A549 (cell line): Measurements from ENCODE around the gene LRP3. TPM values are rescaled to one million over a fixed set of nuclear protein-coding genes. Genes with fewer than 3 reads are reported as not detected.

ENCODE experiments used
- ATAC-seq, 2 experiments: fragments of 200-7000 bp in 1 of 2; fragments of >200 bp in 1 of 2; cut with Nextera tagmentation in 1 of 2; cut with Tn5 transposase in 1 of 2; 3 replicates each; pipeline versions ENCODE4 v1.8.0 to v1.9.1; 2018 to 2020; ENCODE audit warnings: mild to moderate bottlenecking in 1 of 2, moderate library complexity in 1 of 2
- CTCF ChIA-PET: fragments of 300-600 bp; sonication (Branson Sonifier 250); formaldehyde crosslinking; extraction: SDS; loops from one replicate; lab custom pipeline; 2021; ENCODE audit warnings: antibody characterized with exemption, inconsistent platforms; lab: Yijun Ruan, JAX
- POLR2A ChIA-PET: fragments of 350-600 bp; formaldehyde crosslinking; extraction: SDS; loops from one replicate; lab custom pipeline; 2021; ENCODE audit warnings: antibody characterized with exemption, inconsistent platforms; lab: Yijun Ruan, JAX
- DNase-seq, 2 experiments: peaks; one replicate each; pipeline versions ENCODE4 v3.0.0 to v3.0.0-alpha.2; 2011 to 2016; ENCODE audit warnings: low read depth in 1 of 2, low spot score in 1 of 2
- FAIRE-seq: peaks from 2 replicates; lab custom pipeline; 2011; peaks lifted over from hg19 to GRCh38; lab: Jason Lieb, UNC
- H3K27ac ChIP-seq, 2 experiments: fragments of >200 bp; sonication (Bioruptor Twin); formaldehyde crosslinking; 3 replicates each; pipeline ENCODE4 v1.5.1; 2016 to 2017
- H3K4me1 ChIP-seq: fragments of >200 bp; sonication (Bioruptor Twin); formaldehyde crosslinking; 3 replicates; pipeline ENCODE4 v1.6.1; 2016
- H3K4me2 ChIP-seq: fragments of >200 bp; sonication (Bioruptor Twin); formaldehyde crosslinking; 3 replicates; pipeline ENCODE4 v1.6.1; 2016
- H3K4me3 ChIP-seq: fragments of >200 bp; sonication (Bioruptor Twin); formaldehyde crosslinking; 3 replicates; pipeline ENCODE4 v1.5.1; 2016
- H3K9me3 ChIP-seq: fragments of >200 bp; sonication (Bioruptor Twin); formaldehyde crosslinking; 3 replicates; pipeline ENCODE4 v1.6.1; 2016
- BHLHE40 ChIP-seq: IDR thresholded peaks from 2 replicates; pipeline ENCODE4 v1.6.1; 2012; ENCODE audit warnings: low read depth, low read length, inconsistent platforms
- FOSL2 ChIP-seq, 2 experiments: fragments of 450-650 bp in 1 of 2; fragments of >200 bp in 1 of 2; sonication (Bioruptor Twin) in 1 of 2; formaldehyde crosslinking; IDR thresholded peaks; 2 replicates each; pipeline versions ENCODE4 v1.5.0 to v1.6.1; 2016 to 2020; ENCODE audit warnings: mild to moderate bottlenecking in 1 of 2, moderate library complexity in 1 of 2
- GATA3 ChIP-seq: IDR thresholded peaks from 2 replicates; pipeline ENCODE4 v1.6.1; 2012; ENCODE audit warnings: borderline replicate concordance
- JUNB ChIP-seq: fragments of >200 bp; sonication (Bioruptor Twin); formaldehyde crosslinking; IDR thresholded peaks from 2 replicates; pipeline ENCODE4 v1.6.1; 2016
- MAFK ChIP-seq: fragments of 450-650 bp; IDR thresholded peaks from 2 replicates; pipeline ENCODE4 v1.6.1; 2014; ENCODE audit not compliant: partially characterized antibody
- MYC ChIP-seq: IDR thresholded peaks from 2 replicates; pipeline ENCODE4 v1.6.1; 2012; ENCODE audit warnings: mild to moderate bottlenecking, inconsistent platforms, low read length, improper control_type of control experiment, borderline replicate concordance
- NPAS2 ChIP-seq: fragments of 250-450 bp; sonication (Bioruptor Pico); IDR thresholded peaks from 2 replicates; pipeline ENCODE4 v1.8.0; 2022; ENCODE audit warnings: mild to moderate bottlenecking, moderate library complexity, borderline replicate concordance
- PHF8 ChIP-seq: fragments of 200-600 bp; sonication (generic); IDR thresholded peaks from 2 replicates; pipeline ENCODE4 v1.6.1; 2016; ENCODE audit warnings: low read depth, mild to moderate bottlenecking, antibody characterized with exemption, moderate library complexity, borderline replicate concordance
- POLR2A ChIP-seq: IDR thresholded peaks from 2 replicates; pipeline ENCODE4 v1.6.1; 2012; ENCODE audit warnings: mild to moderate bottlenecking, low read length
- RFX5 ChIP-seq: fragments of 450-650 bp; IDR thresholded peaks from 2 replicates; pipeline ENCODE4 v1.7.1; 2014; ENCODE audit warnings: antibody characterized with exemption, mild to moderate bottlenecking, moderate library complexity
- SREBF2 ChIP-seq: fragments of 450-650 bp; IDR thresholded peaks from 2 replicates; pipeline ENCODE4 v1.6.1; 2014; ENCODE audit warnings: mild to moderate bottlenecking, moderate library complexity
- TFCP2L1 ChIP-seq: fragments of 250-450 bp; sonication (Bioruptor Pico); IDR thresholded peaks from 2 replicates; pipeline ENCODE4 v1.5.0; 2021; ENCODE audit warnings: mild to moderate bottlenecking
- USF2 ChIP-seq: fragments of 450-650 bp; IDR thresholded peaks from 2 replicates; pipeline ENCODE4 v1.6.1; 2014; ENCODE audit warnings: antibody characterized with exemption
- ZC3H11A ChIP-seq: fragments of 450-650 bp; IDR thresholded peaks from 2 replicates; pipeline ENCODE4 v1.6.1; 2014; ENCODE audit warnings: antibody characterized with exemption, mild to moderate bottlenecking
- ZFP36 ChIP-seq: fragments of 450-650 bp; IDR thresholded peaks from 2 replicates; pipeline ENCODE4 v1.6.1; 2014; ENCODE audit warnings: borderline replicate concordance; ENCODE audit not compliant: partially characterized antibody
- ZSCAN20 ChIP-seq: fragments of 250-450 bp; sonication (Bioruptor Pico); IDR thresholded peaks from 2 replicates; pipeline ENCODE4 v1.8.0; 2022; ENCODE audit warnings: mild to moderate bottlenecking, moderate library complexity
- WGBS: methylation state at CpG from one replicate; pipeline ENCODE4 v1.1.6; 2017; ENCODE audit errors: missing lambda C conversion rate; 5-methylcytosine and 5-hydroxymethylcytosine counted together
- polyA plus RNA-seq, 4 experiments: library from polyadenylated mRNA; depleted of rRNA in 3 of 4; stranded (reverse); fragments of >200 nt; fragmentation: RNase III in 1 of 4; extraction: RNeasy Plus Mini Kit Qiagen cat#74134 plus additional on column Dnase treatment in 1 of 4; gene quantifications; 2 replicates in 3 of 4; 3 replicates in 1 of 4; pipeline ENCODE4 v1.2.3, GENCODE V29; 2011 to 2017
- TF ChIP-seq, protein P1 (sequence below): IDR thresholded peaks from 2 replicates; pipeline ENCODE4 v1.6.1; 2012

LRP3 gene
- polyA plus RNA-seq, 2 of the 4 experiments (the other 2 are of a cell fraction), result 10.9 to 25.1 TPM

DNA sequence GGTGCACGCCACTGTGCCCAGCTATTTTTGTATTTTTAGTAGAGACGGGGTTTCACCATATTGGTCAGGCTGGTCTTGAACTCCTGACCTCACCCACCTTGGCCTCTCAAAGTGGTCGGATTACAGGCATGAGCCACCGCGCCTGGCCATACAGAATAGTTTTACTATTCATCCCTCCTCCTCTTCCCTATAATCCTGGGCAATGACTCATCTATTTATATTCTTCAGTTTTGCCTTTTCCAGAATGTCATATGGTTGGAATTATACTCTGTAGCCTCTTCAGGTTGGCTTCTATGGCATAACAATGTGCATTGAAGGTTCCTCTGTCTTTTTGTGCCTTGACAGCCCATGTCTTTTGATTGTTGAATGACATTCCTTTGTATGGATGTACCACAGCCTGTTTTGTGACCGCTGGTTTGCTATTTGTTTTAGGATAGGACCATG lies 22.2 kb upstream of the LRP3 start:
- DNase-seq, result peak in 1 of 2 experiments; percentile 42
- CTCF ChIA-PET, result interaction anchor here (1.1 to 16.8 kb wide), 6 partner anchors 16 to 53 kb away, joined by 3 to 279 read pairs (median 10); partner anchors contain the start of gene LRP3
- peak; percentile 74 for FAIRE-seq
- H3K4me3 ChIP-seq, result no peak overlapping the region
- H3K9me3 ChIP-seq, result peaks cover 26% of the 10 kb centered on the region
- POLR2A ChIA-PET, result no interaction called here
- ATAC-seq, result no peak
- whole genome bisulfite sequencing, result 65% methylated on average over 6 of the region's 6 CpGs
- H3K4me2 ChIP-seq, result peak overlapping the region; percentile 29; the same call in 2 of the 3 replicates
- peaks cover 21% of the 10 kb centered on the region for H3K4me1 ChIP-seq
- H3K27ac ChIP-seq, result no peak overlapping the region
- no peak; the same call in 1 of the 2 replicates for TF ChIP-seq FOSL2 (IDR thresholded peaks at IDR 0.05)
- peak; percentile 69 for TF ChIP-seq FOSL2 (CRISPR knock-in tag; IDR thresholded peaks at IDR 0.05)
- TF ChIP-seq NPAS2 (CRISPR knock-in tag), result no peak
- TF ChIP-seq MAFK, result peak; percentile 62

GRCh38 chr19:33174186-33174585 lies 19.9 kb upstream of the LRP3 start:
- peaks cover 27% of the 10 kb centered on the region for H3K4me1 ChIP-seq
- no peak overlapping the region for H3K4me2 ChIP-seq
- ChIA-PET POLR2A (interaction anchor here (0.6 to 0.7 kb wide), 2 partner anchors 11 to 593 kb away, joined by 3 read pairs; partner anchors contain the start of gene PDCD5), CTCF (interaction anchor here (2.1 to 16.8 kb wide), 5 partner anchors 13 to 49 kb away, joined by 7 to 279 read pairs (median 113); partner anchors contain the start of gene LRP3)
- peak; percentile 3; the same call in 1 of the 2 replicates for TF ChIP-seq POLR2A
- TF ChIP-seq PHF8, result no peak
- ATAC-seq (no peak), FAIRE-seq (no peak), DNase-seq (no peak)
- H3K27ac ChIP-seq, result no peak overlapping the region
- peaks cover 4% of the 10 kb centered on the region; the same call in 1 of the 3 replicates for H3K9me3 ChIP-seq
- WGBS, result 90% methylated on average over 5 of the region's 5 CpGs
- H3K4me3 ChIP-seq, result no peak overlapping the region

GRCh38 chr19:33175156-33175782 lies 18.9 kb upstream of the LRP3 start:
- Histone ChIP-seq H3K4me2 (peak overlapping the region; percentile 90), H3K4me3 (no peak overlapping the region; the same call in 2 of the 3 replicates), H3K4me1 (peaks cover 27% of the 10 kb centered on the region), H3K9me3 (no peaks in the 10 kb centered on the region), H3K27ac (peak overlapping the region in 1 of 2 experiments; percentile 91; a peak in 2 of 6 replicates)
- ChIA-PET POLR2A (interaction anchor here (1.7 to 3.1 kb wide), 8 partner anchors 9 to 199 kb away, joined by 3 to 28 read pairs (median 19); partner anchors contain the start of gene CEBPG), CTCF (interaction anchor here (1.2 to 16.8 kb wide), 9 partner anchors 14 to 127 kb away, joined by 3 to 279 read pairs (median 12); partner anchors contain the start of genes CEBPA and LRP3)
- WGBS, result 94% methylated on average over 10 of the region's 10 CpGs
- TF ChIP-seq ZSCAN20 (CRISPR knock-in tag), result no peak
- FAIRE-seq, result no peak
- DNase-seq, result no peak
- ATAC-seq, result no peak

- Histone ChIP-seq H3K4me2 (peak overlapping the region; percentile 90), H3K27ac (peak overlapping the region; percentile 89 to 91), H3K4me3 (peak overlapping the region; percentile 65), H3K9me3 (no peaks in the 10 kb centered on the region), H3K4me1 (peaks cover 27% of the 10 kb centered on the region)
- peak; percentile 15 to 21 for ATAC-seq
- FAIRE-seq, result peak; percentile 54
- ChIA-PET POLR2A (interaction anchor here (0.5 to 3.1 kb wide), 38 partner anchors 10 to 1252 kb away, joined by 3 to 28 read pairs (median 5); partner anchors contain the start of genes ANKRD27, CEBPA, CEBPG and CEP89), CTCF (interaction anchor here (0.8 to 16.8 kb wide), 29 partner anchors 15 to 241 kb away, joined by 3 to 279 read pairs (median 5); partner anchors contain the start of genes CEBPA, CEP89, FAAP24 and LRP3)
- WGBS, result 19% methylated on average over 25 of the region's 25 CpGs
- peak; percentile 75 to 82 for DNase-seq
- TF ChIP-seq RFX5 (no peak), SREBF2 (no peak), BHLHE40 (no peak), TFCP2L1 (CRISPR knock-in tag) (no peak), USF2 (no peak), JUNB (no peak), MYC (no peak), GATA3 (0 out of 2 replicates have a peak, but pooled peaks have one; percentile 2), PHF8 (no peak; the same call in 1 of the 2 replicates), ZC3H11A (no peak), ZFP36 (no peak)
- TF ChIP-seq, protein P1, sequence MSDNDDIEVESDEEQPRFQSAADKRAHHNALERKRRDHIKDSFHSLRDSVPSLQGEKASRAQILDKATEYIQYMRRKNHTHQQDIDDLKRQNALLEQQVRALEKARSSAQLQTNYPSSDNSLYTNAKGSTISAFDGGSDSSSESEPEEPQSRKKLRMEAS, result peak; percentile 13; the same call in 1 of the 2 replicates
Measured at GRCh38 chr19:33175886-33176669, 18.1 kb upstream of the LRP3 start.
